ENCODE data around the gene RASD2. TPM values are rescaled to one million over a fixed set of nuclear protein-coding genes. Genes with fewer than 3 reads are reported as not detected.
A peak's percentile ranks its signal among the peaks of the same experiment; 100 is the strongest.

Gene RASD2
- total RNA-seq, 1 donor: not detected

DNA sequence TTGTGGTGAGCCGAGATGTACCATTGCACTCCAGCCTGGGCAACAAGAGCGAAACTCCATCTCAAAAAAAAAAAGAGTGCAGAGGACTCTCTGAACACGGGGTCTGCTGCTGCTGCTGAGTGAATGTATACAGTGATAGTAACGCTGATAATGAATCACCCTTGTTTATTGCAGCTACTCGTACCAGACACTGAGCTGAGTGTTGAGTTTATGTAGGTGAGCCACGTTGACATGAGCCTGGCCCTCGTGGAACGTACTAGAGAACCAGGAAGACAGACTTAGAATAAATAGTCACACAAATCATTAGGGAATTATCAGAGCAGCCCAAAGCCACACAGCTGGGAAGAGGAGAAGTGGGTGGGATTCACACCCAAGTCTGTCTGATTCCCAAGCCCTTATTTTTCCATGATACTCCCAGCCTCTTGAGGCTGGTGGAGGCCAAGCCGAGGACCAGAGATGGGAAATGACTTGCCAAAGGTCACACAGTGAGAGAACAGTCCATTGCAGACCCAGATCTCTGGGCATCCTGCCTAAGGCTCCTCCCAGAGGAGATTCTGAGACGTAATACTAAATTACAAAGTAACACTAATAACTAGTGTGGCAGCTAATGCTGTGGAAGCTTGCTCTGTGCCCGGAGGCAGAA lies 41.7 kb downstream of the RASD2 start:
- TF ChIP-seq, protein P1, sequence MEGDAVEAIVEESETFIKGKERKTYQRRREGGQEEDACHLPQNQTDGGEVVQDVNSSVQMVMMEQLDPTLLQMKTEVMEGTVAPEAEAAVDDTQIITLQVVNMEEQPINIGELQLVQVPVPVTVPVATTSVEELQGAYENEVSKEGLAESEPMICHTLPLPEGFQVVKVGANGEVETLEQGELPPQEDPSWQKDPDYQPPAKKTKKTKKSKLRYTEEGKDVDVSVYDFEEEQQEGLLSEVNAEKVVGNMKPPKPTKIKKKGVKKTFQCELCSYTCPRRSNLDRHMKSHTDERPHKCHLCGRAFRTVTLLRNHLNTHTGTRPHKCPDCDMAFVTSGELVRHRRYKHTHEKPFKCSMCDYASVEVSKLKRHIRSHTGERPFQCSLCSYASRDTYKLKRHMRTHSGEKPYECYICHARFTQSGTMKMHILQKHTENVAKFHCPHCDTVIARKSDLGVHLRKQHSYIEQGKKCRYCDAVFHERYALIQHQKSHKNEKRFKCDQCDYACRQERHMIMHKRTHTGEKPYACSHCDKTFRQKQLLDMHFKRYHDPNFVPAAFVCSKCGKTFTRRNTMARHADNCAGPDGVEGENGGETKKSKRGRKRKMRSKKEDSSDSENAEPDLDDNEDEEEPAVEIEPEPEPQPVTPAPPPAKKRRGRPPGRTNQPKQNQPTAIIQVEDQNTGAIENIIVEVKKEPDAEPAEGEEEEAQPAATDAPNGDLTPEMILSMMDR (IDR thresholded peaks at IDR 0.05; ENCODE audit: insufficient read depth, low read depth, low read length): no peak
- DNase-seq (ENCODE audit: low read depth): peak; percentile 75
- no peak overlapping the region for H3K4me3 ChIP-seq (ENCODE audit: low read depth, low read length)

DNA sequence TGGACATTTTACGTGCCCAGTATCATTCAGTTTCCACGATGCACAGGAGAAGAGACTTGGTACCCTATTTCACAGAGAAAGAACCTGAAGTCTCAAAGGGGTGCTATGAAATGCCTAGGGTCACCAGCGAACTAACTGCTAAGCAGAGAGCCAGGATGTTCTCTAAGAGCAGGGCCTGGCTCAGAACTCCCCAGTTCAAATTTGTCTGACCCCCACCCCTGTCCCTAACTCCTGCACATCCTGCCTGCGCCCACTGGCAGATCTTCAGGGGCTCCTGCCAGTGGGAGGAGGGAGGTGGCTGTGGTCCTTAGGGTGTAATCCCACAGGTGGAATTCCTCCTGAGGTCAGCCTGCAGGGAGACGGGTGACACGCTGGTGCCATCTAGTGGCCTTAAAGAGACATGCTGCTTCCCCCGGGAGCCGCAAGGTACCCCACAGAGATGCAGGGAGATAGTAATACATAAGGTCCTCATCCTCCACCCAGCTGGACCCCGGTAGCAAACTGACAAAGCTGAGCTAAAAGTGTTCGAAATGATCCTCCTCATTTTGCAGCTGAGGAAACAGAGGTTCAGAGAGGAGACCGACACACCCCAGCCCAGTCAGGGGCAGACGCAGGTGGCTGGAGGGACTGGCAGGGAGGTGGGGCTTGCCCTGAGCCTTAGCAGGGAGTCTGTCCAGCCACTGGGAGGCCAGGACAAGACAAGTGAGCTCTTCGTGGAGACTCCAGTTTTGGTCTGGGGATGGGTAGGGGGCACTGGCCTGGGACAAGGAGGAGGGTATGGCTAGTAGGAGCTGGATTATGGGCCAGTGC lies 42.4 kb downstream of the RASD2 start:
- H3K4me3 ChIP-seq (ENCODE audit: low read depth, low read length): no peak overlapping the region
- TF ChIP-seq, protein P1 (IDR thresholded peaks at IDR 0.05; ENCODE audit: insufficient read depth, low read depth, low read length): peak; percentile 90
- DNase-seq (ENCODE audit: low read depth): peak; percentile 73

DNA sequence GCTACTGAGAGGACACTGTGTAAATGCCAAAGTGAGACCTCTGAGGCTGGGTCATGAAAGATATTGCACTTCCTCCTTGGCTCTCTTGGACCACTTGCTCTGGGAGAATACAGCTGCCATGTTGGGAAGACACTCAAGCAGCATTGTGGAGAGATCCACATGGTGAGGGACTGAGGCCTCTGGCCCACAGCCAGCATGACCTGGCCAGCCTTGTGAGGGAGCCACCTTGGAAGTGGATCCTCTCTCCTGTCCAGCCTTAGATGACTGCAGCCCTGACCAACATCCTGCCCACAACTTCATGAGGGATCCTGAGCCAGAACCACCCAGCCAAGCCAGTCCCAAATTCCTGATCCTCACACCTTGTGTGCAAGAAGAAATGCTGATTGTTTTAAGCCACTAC lies 46.1 kb downstream of the RASD2 start:
- DNase-seq (ENCODE audit: low read depth): no peak
- H3K4me3 ChIP-seq (ENCODE audit: low read depth, low read length): no peak overlapping the region
- TF ChIP-seq, protein P1 (IDR thresholded peaks at IDR 0.05; ENCODE audit: insufficient read depth, low read depth, low read length): no peak

DNA sequence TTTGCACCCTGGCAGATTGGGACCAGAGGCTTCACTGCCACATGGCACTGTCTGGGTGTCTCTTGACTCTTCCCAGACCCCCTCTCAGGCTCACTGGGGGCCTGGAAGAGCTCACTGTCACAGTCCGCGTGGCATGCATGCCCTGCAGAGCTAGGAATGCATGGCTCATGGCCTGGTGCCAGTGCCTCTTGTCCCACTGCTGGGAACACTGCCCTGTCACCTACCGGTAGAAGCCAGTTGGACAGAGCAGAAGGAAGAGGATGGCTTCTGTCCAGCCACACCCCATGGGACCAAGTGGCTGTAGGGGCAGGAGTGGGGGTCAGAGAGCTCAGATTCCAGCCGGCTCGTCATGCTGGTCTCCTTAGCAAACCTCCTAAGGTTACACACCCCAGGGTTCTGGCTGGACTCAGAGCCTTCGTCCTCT lies 46.8 kb downstream of the RASD2 start:
- DNase-seq (ENCODE audit: low read depth): no peak
- TF ChIP-seq, protein P1 (IDR thresholded peaks at IDR 0.05; ENCODE audit: insufficient read depth, low read depth, low read length): no peak
- no peak overlapping the region for H3K4me3 ChIP-seq (ENCODE audit: low read depth, low read length)

DNA sequence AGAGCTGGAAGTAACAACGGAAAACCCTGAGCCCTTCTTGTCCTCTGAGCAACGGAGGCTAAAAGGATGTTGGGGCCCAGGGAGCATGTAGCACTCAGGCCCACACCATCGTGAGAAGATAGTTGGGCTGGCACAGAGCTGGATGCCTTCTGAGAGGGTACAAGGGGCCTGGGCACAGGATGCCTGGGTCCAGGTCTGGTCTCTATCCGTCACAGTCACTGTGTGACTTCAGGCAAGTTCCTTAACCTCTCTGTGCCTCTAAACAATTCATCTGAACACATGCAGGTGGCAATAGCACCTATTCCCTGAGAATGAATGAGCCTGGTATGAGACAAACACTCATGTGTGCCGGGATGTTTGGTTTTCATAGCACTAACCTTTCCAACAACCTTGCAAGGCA lies 47.3 kb downstream of the RASD2 start:
- no peak overlapping the region for H3K4me3 ChIP-seq (ENCODE audit: low read depth, low read length)
- no peak for DNase-seq (ENCODE audit: low read depth)
- TF ChIP-seq, protein P1 (IDR thresholded peaks at IDR 0.05; ENCODE audit: insufficient read depth, low read depth, low read length): no peak

DNA sequence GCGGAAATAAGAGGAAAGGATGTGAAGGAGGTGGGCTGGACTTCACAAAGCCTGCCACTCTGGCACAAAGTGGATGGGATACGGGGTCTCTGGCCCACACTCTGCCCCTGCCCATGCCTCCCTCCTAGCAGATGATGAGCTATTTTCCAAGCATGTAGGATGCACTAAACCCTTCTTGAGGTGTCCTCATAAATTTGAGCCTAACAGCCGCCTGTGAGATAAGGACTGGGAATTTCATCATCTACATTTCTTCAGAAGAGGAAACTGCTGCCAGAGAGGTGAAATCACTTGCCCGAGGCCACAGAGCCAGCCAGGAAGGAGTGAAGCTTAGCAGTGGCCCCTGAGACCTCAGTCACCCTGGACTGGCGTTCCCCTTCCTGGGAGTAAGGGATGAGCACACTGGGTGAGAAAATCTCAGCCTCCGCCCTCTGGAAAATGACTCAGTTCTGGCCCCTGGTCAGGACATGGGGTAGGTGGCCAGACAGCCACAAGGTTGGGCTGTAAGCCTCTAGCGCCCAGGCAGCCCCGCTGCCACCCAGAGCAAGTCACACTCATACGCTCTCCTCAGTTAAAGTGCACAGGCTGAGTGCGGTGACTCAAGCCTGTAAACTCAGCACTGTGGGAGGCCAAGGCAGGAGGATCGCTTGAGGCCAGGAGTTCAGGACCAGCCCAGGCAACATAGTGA lies 48.6 kb downstream of the RASD2 start:
- no peak overlapping the region for H3K4me3 ChIP-seq (ENCODE audit: low read depth, low read length)
- DNase-seq (ENCODE audit: low read depth): peak; percentile 98
- TF ChIP-seq, protein P1 (IDR thresholded peaks at IDR 0.05; ENCODE audit: insufficient read depth, low read depth, low read length): no peak

All from fibroblast of villous mesenchyme (primary cell).